Liver (tissue), 9 donors: ENCODE data around the gene CD27. TPM values are rescaled to one million over a fixed set of nuclear protein-coding genes. Genes with fewer than 3 reads are reported as not detected.

ENCODE experiments used
- DNase-seq: peaks from one replicate; pipeline ENCODE4 v3.0.0-alpha.2; 2017; ENCODE audit warnings: low spot score
- H3K27ac ChIP-seq, 2 donors: one replicate each; pipeline ENCODE4 v1.7.0; 2013; ENCODE audit warnings: inconsistent platforms in 2 of 2, low read length in 2 of 2, control low read depth in 1 of 2, low read depth in 1 of 2, mild to moderate bottlenecking in 1 of 2
- H3K27me3 ChIP-seq, 4 donors: one replicate each; pipeline versions ENCODE4 v1.6.1 to v1.7.0; 2013; ENCODE audit warnings: low read length in 3 of 4, inconsistent platforms in 1 of 4, mild to moderate bottlenecking in 1 of 4, moderate library complexity in 1 of 4; ENCODE audit not compliant: control insufficient read depth in 4 of 4, insufficient read depth in 4 of 4
- H3K36me3 ChIP-seq, 4 donors: one replicate each; pipeline versions ENCODE4 v1.6.1 to v1.7.0; 2013; ENCODE audit warnings: low read length in 3 of 4, mild to moderate bottlenecking in 3 of 4, low read depth in 1 of 4, moderate library complexity in 1 of 4; ENCODE audit not compliant: control insufficient read depth in 4 of 4, insufficient read depth in 3 of 4
- H3K4me1 ChIP-seq, 4 donors: one replicate each; pipeline versions ENCODE4 v1.6.1 to v1.7.0; 2013; ENCODE audit warnings: low read length in 3 of 4, mild to moderate bottlenecking in 3 of 4, moderate library complexity in 1 of 4; ENCODE audit not compliant: control insufficient read depth in 4 of 4, insufficient read depth in 4 of 4
- H3K4me3 ChIP-seq, 3 donors: one replicate each; pipeline versions ENCODE4 v1.6.1 to v1.7.0; 2013; ENCODE audit warnings: low read length in 3 of 3, control low read depth in 1 of 3, low read depth in 1 of 3, mild to moderate bottlenecking in 1 of 3
- H3K9ac ChIP-seq, 2 donors: one replicate each; pipeline ENCODE4 v1.7.0; 2013; ENCODE audit warnings: low read length in 2 of 2, mild to moderate bottlenecking in 2 of 2, moderate library complexity in 2 of 2, control low read depth in 1 of 2, low read depth in 1 of 2
- H3K9me3 ChIP-seq, 4 donors: one replicate each; pipeline versions ENCODE4 v1.6.1 to v1.7.0; 2013; ENCODE audit warnings: low read length in 3 of 4; ENCODE audit not compliant: control insufficient read depth in 4 of 4
- EGR1 ChIP-seq, 2 donors: IDR thresholded peaks; 2 replicates each; pipeline ENCODE4 v1.6.1; 2016 to 2018; ENCODE audit warnings: antibody characterized with exemption in 2 of 2, low read depth in 2 of 2
- FOXA1 ChIP-seq: IDR thresholded peaks from 2 replicates; pipeline ENCODE4 v1.6.1; 2016; ENCODE audit warnings: antibody characterized with exemption
- FOXA2 ChIP-seq: IDR thresholded peaks from 2 replicates; pipeline ENCODE4 v1.6.1; 2016; ENCODE audit warnings: antibody characterized with exemption
- GABPA ChIP-seq, 2 donors: IDR thresholded peaks in 1 of 2; conservative IDR thresholded peaks in 1 of 2; 2 replicates each; pipeline ENCODE4 v1.6.1; 2016; ENCODE audit warnings: antibody characterized with exemption in 2 of 2, mild to moderate bottlenecking in 1 of 2, moderate library complexity in 1 of 2
- HNF4A ChIP-seq, 2 donors: conservative IDR thresholded peaks; 2 replicates each; pipeline ENCODE4 v1.6.1; 2016; ENCODE audit warnings: antibody characterized with exemption in 2 of 2, mild to moderate bottlenecking in 2 of 2
- HNF4G ChIP-seq: IDR thresholded peaks from 2 replicates; pipeline ENCODE4 v1.6.1; 2016; ENCODE audit warnings: antibody characterized with exemption
- JUND ChIP-seq, 2 donors: IDR thresholded peaks; 2 replicates each; pipeline ENCODE4 v1.6.1; 2016; ENCODE audit warnings: antibody characterized with exemption in 2 of 2
- RAD21 ChIP-seq, 2 donors: IDR thresholded peaks; 2 replicates each; pipeline ENCODE4 v1.6.1; 2016; ENCODE audit warnings: antibody characterized with exemption in 2 of 2, mild to moderate bottlenecking in 2 of 2
- RXRA ChIP-seq, 2 donors: IDR thresholded peaks; 2 replicates each; pipeline ENCODE4 v1.6.1; 2017 to 2018; ENCODE audit warnings: antibody characterized with exemption in 2 of 2, mild to moderate bottlenecking in 1 of 2
- SP1 ChIP-seq: IDR thresholded peaks from 2 replicates; pipeline ENCODE4 v1.6.1; 2018; ENCODE audit warnings: antibody characterized with exemption, mild to moderate bottlenecking
- TAF1 ChIP-seq: conservative IDR thresholded peaks from 2 replicates; pipeline ENCODE4 v1.6.1; 2016; ENCODE audit warnings: antibody characterized with exemption, mild to moderate bottlenecking
- YY1 ChIP-seq: IDR thresholded peaks from 2 replicates; pipeline ENCODE4 v1.6.1; 2016; ENCODE audit warnings: antibody characterized with exemption, mild to moderate bottlenecking
- WGBS: extraction: QIAGEN DNeasy Blood & Tissue Kit; methylation state at CpG from one replicate; pipeline ENCODE4 v1.1.7; 2013; 5-methylcytosine and 5-hydroxymethylcytosine counted together
- polyA plus RNA-seq, 2 donors: library from polyadenylated mRNA; stranded (reverse) in 1 of 2; unstranded in 1 of 2; fragments of 200-250 nt in 1 of 2; fragments of >200 nt in 1 of 2; fragmentation: Nextera tagmentation in 1 of 2; extraction: Ambion mirVana in 1 of 2; gene quantifications; one replicate each; pipeline versions ENCODE4 v1.2.1 to v1.2.3, GENCODE V29; 2013 to 2015
- total RNA-seq, 2 donors: library from RNA; depleted of rRNA; stranded (reverse); fragments of >200 nt; gene quantifications; one replicate each; pipeline ENCODE4 v1.2.3, GENCODE V29; 2014
- TF ChIP-seq, protein P1 (sequence below): IDR thresholded peaks from 2 replicates; pipeline ENCODE4 v1.6.1; 2016; ENCODE audit warnings: antibody characterized with exemption
- TF ChIP-seq, protein P2 (sequence below): IDR thresholded peaks from 2 replicates; pipeline ENCODE4 v1.6.1; 2016; ENCODE audit warnings: antibody characterized with exemption
- TF ChIP-seq, protein P3 (sequence below): IDR thresholded peaks from 2 replicates; pipeline ENCODE4 v1.6.1; 2016; ENCODE audit warnings: antibody characterized with exemption
- TF ChIP-seq, protein P4 (sequence below): IDR thresholded peaks from 2 replicates; pipeline ENCODE4 v1.6.1; 2016; ENCODE audit warnings: antibody characterized with exemption, mild to moderate bottlenecking
- TF ChIP-seq, protein P5 (sequence below): fragments of 150-350 bp; IDR thresholded peaks from 2 replicates; pipeline ENCODE4 v1.5.1; 2017; ENCODE audit warnings: improper control_type of control experiment, low read depth, low read length; ENCODE audit not compliant: missing input control
- donor health status: healthy.
- donor health status: healthy.
- donor health status: healthy.
- donor health status: healthy.
- donor health status: healthy.

The CD27 gene
- total and polyA plus RNA-seq, 4 donors = 0.28 to 2.5 (median 0.62) TPM

DNA sequence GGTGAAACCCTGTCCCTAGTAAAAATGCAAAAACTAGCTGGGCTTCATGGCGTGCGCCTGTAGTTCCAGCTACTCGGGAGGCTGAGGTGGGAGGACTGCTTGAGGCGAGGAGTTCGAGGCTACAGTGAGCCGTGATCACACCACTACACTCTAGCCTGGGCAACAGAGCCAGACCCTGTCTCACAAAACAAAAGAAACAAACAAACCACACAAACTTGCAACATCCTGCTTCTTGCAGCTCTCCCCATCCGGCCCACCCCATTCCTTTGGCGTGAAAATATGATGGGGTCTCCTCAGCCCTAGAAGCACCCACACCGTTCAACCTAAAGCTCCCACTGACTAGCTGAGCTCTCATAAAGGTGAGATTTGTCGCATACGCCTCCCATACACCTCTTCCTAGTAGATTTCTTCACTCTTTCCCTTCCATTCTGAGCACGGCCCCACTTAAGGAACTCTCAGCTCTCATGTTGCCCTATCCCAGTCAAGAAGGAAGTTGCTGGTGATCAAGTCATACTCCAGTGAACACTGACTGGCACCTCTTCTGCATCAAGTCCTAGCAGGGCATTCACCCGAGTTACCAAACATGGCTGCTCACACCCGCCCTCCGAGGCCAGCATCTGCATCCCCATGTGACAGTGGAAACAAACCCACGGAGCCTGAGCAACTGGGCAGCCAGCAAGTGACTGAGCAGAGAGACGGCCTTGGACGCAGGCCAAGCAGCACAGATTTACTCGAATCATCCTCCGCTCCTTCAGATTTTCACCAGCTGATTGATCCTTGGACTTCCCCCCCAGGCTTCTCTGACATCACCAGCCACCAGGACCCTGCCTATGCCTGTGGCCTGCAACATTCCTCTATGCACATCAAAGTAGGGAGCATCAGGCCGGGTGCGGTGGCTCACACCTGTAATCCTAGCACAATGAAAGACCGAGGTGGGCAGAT, 18.9 kb upstream of the CD27 start:
- Histone ChIP-seq H3K36me3 (no peaks in the 10 kb centered on the region), H3K9me3 (no peaks in the 10 kb centered on the region), H3K27ac (no peak overlapping the region), H3K9ac (no peak overlapping the region), H3K4me1 (peaks cover 0 to 8% (median 4%) of the 10 kb centered on the region in 4 donors), H3K4me3 (no peak overlapping the region), H3K27me3 (no peaks in the 10 kb centered on the region)
- TF ChIP-seq HNF4A (conservative IDR thresholded peaks at IDR 0.05) = no peak
- TF ChIP-seq SP1 = no peak
- TF ChIP-seq FOXA1 = no peak
- TF ChIP-seq, protein P1, sequence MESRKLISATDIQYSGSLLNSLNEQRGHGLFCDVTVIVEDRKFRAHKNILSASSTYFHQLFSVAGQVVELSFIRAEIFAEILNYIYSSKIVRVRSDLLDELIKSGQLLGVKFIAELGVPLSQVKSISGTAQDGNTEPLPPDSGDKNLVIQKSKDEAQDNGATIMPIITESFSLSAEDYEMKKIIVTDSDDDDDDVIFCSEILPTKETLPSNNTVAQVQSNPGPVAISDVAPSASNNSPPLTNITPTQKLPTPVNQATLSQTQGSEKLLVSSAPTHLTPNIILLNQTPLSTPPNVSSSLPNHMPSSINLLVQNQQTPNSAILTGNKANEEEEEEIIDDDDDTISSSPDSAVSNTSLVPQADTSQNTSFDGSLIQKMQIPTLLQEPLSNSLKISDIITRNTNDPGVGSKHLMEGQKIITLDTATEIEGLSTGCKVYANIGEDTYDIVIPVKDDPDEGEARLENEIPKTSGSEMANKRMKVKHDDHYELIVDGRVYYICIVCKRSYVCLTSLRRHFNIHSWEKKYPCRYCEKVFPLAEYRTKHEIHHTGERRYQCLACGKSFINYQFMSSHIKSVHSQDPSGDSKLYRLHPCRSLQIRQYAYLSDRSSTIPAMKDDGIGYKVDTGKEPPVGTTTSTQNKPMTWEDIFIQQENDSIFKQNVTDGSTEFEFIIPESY = no peak
- TF ChIP-seq JUND (IDR thresholded peaks at IDR 0.05) = no peak
- TF ChIP-seq HNF4G = no peak
- no peak for TF ChIP-seq YY1
- TF ChIP-seq GABPA (IDR thresholded peaks at IDR 0.05 in 1 of 2, conservative IDR thresholded peaks at IDR 0.05 in 1 of 2) = no peak
- TF ChIP-seq, protein P2, sequence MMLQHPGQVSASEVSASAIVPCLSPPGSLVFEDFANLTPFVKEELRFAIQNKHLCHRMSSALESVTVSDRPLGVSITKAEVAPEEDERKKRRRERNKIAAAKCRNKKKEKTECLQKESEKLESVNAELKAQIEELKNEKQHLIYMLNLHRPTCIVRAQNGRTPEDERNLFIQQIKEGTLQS = no peak
- TF ChIP-seq RAD21 (IDR thresholded peaks at IDR 0.05) = no peak
- TF ChIP-seq TAF1 = no peak
- no peak for TF ChIP-seq EGR1 (IDR thresholded peaks at IDR 0.05; ENCODE audit: low read depth in 2 of 2)
- no peak for DNase-seq
- 86% methylated on average over 23 of the region's 23 CpGs for WGBS

DNA sequence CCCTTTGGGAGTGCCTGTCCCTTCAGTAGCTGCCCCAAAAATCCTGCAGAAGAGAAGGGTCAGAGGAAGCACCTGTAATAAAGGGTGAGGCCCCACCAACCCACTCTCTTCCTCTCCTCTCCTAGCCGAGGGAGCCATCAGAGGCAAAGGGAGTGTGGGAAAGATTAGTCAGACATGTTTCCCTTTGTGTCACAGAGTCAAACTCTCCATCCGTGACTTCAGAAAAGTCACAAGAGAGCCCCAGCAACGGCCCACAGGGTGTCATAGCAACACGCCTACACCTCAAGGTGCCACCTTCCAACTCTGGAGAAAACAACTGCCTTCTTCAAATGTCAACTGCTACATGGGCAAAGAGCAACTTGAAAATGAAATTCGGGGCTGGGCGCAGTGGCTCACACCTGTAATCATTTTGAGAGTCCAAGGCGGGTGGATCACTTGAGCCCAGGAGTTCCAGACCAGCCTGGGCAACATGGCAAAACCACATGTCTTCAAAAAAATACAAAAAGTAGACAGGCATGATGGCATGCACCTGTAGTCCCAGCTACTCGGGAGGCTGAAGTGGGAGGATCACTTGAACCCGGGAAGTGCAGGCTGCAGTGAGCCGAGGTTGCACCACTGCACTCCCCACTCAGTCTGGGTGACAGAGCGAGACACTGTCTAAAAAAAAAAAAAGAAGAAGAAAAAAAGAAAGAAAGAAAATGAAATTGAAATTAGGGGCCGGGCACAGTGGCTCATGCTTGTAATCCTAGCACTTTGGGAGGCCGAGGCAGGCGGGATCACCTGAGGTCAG, 17.7 kb upstream of the CD27 start:
- H3K9me3 ChIP-seq = no peaks in the 10 kb centered on the region
- H3K27ac ChIP-seq = no peak overlapping the region
- H3K27me3 ChIP-seq = no peaks in the 10 kb centered on the region
- no peak overlapping the region for H3K9ac ChIP-seq
- TF ChIP-seq FOXA1 = no peak
- no peak for TF ChIP-seq FOXA2
- no peak for TF ChIP-seq RAD21 (IDR thresholded peaks at IDR 0.05)
- no peak for TF ChIP-seq GABPA (IDR thresholded peaks at IDR 0.05 in 1 of 2, conservative IDR thresholded peaks at IDR 0.05 in 1 of 2)
- TF ChIP-seq, protein P2 = no peak
- no peak for TF ChIP-seq JUND (IDR thresholded peaks at IDR 0.05)
- no peak for TF ChIP-seq HNF4A (conservative IDR thresholded peaks at IDR 0.05)
- TF ChIP-seq, protein P3, sequence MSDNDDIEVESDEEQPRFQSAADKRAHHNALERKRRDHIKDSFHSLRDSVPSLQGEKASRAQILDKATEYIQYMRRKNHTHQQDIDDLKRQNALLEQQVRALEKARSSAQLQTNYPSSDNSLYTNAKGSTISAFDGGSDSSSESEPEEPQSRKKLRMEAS = no peak
- TF ChIP-seq, protein P4, sequence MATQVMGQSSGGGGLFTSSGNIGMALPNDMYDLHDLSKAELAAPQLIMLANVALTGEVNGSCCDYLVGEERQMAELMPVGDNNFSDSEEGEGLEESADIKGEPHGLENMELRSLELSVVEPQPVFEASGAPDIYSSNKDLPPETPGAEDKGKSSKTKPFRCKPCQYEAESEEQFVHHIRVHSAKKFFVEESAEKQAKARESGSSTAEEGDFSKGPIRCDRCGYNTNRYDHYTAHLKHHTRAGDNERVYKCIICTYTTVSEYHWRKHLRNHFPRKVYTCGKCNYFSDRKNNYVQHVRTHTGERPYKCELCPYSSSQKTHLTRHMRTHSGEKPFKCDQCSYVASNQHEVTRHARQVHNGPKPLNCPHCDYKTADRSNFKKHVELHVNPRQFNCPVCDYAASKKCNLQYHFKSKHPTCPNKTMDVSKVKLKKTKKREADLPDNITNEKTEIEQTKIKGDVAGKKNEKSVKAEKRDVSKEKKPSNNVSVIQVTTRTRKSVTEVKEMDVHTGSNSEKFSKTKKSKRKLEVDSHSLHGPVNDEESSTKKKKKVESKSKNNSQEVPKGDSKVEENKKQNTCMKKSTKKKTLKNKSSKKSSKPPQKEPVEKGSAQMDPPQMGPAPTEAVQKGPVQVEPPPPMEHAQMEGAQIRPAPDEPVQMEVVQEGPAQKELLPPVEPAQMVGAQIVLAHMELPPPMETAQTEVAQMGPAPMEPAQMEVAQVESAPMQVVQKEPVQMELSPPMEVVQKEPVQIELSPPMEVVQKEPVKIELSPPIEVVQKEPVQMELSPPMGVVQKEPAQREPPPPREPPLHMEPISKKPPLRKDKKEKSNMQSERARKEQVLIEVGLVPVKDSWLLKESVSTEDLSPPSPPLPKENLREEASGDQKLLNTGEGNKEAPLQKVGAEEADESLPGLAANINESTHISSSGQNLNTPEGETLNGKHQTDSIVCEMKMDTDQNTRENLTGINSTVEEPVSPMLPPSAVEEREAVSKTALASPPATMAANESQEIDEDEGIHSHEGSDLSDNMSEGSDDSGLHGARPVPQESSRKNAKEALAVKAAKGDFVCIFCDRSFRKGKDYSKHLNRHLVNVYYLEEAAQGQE = no peak
- TF ChIP-seq YY1 = no peak
- no peak for TF ChIP-seq TAF1
- TF ChIP-seq, protein P1 = no peak
- TF ChIP-seq, protein P5, sequence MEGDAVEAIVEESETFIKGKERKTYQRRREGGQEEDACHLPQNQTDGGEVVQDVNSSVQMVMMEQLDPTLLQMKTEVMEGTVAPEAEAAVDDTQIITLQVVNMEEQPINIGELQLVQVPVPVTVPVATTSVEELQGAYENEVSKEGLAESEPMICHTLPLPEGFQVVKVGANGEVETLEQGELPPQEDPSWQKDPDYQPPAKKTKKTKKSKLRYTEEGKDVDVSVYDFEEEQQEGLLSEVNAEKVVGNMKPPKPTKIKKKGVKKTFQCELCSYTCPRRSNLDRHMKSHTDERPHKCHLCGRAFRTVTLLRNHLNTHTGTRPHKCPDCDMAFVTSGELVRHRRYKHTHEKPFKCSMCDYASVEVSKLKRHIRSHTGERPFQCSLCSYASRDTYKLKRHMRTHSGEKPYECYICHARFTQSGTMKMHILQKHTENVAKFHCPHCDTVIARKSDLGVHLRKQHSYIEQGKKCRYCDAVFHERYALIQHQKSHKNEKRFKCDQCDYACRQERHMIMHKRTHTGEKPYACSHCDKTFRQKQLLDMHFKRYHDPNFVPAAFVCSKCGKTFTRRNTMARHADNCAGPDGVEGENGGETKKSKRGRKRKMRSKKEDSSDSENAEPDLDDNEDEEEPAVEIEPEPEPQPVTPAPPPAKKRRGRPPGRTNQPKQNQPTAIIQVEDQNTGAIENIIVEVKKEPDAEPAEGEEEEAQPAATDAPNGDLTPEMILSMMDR = no peak
- no peak for TF ChIP-seq RXRA (IDR thresholded peaks at IDR 0.05)
- no peak for TF ChIP-seq SP1
- no peaks in the 10 kb centered on the region for H3K36me3 ChIP-seq
- no peak for DNase-seq
- no peak overlapping the region for H3K4me3 ChIP-seq
- peaks cover 0 to 8% (median 4%) of the 10 kb centered on the region in 4 donors for H3K4me1 ChIP-seq
- 83% methylated on average over 14 of the region's 14 CpGs for WGBS
